ENCODE data around the gene FBXO48.
"Not testable (repeated sequence)": the region's sequence is repeated elsewhere in the genome, so short reads cannot be mapped to it uniquely, and the experiment has no call there.

The FBXO48 gene

DNA sequence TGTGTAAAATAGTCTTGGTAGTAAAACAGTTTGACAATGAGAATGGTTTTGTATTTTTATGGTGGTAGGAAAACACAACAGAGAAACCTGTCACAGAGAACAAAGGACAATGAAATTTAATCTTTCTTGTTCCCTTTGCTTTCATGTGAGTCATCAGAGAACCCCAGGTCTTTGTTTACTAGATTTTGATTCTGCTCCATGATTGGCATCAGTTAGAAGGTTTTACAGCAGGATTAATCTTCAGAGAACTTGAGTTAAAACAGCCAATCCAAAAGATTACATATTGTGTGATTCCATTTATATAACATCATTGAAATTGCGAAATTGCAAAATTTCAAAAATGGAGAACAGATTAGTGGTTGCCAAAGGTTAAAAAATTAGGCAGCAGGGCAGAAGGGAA is 2.8 kb upstream of the FBXO48 start:
- no peak for DNase-seq

DNA sequence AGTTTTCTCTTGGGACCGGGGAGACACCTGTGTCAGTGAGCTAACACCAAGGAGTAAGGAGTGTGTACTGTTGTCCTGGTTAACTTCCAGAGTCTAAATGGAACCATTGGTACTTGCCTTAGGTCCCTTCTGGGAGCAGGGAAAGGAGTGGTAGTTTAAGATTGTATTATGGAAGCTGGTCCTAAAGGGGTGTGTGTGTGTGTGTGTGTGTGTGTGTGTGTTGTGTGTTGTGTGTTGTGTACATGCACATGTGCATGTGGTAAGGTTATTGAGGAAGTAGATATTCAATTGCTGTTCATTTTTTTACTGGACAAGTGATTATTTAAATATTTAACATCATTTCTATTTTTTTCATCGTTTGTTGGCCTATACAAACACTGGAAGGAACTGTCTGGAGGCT is 1.7 kb upstream of the FBXO48 start:
- no peak for DNase-seq

DNA sequence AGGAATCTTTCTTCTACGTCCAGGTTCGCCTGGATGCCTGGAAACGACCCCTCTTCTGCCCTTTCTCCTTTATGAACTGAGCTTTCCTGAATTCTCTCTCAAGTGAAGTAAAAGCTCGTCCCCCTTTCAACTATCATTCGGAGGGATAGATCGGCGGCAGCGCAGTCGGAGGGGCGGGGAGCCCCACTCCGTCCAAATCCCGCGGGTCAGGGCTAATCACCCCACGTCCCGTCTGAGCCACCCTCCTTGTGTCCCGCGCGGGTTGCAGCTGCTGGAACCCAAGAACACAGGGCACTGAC is 367 bp downstream of the FBXO48 start:
- no peak for DNase-seq

DNA sequence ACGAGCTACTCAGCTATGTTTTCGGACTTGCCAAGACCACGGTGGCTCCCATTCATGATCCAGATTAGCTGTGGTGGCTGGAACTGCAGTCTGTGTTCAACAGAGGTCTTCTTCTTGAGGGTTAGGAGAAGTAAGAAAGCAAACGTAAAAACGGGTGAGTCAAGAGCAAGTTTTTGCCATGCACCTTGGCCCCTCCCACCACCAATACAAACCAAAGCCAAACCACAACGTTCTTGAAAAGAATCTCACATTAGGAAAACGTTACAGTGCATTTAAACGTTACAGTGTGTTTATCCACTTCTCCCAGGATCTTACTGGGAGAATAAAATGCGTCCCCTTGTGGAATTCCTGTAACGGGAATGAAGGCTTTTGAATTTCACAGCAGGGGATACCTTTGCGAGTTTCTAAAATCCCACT is 725 bp downstream of the FBXO48 start:
- DNase-seq, result no peak

DNA sequence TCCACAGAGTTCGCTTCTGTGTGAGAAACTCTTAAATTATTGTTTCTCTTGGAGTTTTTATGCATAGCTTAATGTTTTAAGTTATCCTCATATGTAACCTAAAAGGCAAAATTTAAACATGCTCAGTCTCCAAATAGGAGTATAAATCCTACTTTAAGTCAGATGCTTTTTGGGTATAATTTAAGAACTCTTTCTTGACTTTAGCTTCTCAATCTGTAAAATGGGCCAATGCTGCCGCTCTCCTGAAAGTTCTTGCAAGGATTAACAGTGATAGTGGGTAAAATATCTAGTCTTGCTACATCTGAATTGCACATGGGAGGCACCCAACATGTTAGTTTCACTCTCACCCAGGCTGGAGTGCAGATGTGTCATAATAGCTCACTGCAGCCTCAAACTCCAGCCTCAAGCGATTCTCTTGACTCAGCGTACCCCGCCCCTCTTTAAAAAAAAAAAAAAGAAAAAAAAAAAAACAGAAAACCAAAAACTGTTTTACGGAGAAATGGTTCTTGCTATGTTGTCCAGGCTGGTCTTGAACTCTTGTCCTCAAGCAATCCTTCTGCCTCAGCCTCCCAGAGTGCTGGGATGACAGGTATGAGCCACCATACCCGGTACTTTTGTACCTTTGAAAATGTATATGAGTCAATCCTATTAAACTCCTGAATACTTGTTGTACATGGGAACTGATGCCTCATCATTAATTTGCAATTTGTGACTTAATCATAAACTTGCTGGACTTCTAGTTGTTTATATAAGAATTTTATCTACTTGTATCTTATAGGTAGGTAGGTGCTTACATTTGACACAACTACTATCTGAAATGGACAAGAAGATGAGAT is 1.8 kb downstream of the FBXO48 start:
- no peak for DNase-seq

DNA sequence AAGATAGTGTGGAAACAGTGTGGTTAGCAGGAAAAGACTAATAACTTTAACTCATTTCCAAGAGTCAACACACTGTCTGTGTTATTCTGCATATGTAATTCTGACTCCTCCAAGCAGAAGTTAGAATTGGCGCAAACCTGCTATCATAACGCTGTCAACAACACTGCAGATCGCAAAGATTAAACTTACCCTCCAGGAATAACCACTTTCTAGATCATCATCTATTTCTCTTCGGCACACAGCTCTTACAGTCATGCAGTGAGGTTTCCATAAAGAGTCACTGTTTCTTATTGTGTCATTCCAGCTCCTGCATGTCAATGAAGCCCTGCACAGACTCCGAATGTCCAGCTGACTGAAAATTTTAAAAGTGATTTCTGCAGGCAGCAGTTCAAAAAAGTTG is 2.4 kb downstream of the FBXO48 start:
- DNase-seq, result no peak

DNA sequence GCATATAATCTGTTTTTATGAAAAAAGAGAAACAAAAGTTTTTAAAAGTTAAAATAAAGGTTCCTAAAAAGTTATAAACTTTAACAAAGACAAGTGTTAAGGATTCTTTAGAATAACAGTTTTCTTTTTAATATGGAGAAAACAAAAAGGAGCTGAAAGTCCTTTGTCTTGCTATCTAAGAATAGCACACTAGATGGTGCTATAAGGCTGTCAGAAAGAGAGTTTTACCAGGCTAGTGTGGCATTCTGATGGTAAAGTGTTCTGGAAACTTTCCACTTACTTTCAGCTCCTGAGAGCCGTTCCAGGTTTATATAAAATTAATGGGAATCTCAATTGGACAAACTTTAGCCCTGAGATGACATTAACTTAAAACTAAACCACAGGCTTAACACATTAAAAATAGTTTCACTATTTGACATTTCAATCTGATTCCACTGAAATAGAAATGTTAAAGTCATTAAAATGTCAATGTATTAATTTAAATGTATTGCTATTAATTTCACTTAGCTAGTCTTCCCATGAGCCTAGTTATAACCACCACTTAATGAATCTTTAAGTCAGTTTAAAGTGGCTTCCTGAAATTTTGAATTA is 3.7 kb downstream of the FBXO48 start:
- peak; percentile 26 for DNase-seq

DNA sequence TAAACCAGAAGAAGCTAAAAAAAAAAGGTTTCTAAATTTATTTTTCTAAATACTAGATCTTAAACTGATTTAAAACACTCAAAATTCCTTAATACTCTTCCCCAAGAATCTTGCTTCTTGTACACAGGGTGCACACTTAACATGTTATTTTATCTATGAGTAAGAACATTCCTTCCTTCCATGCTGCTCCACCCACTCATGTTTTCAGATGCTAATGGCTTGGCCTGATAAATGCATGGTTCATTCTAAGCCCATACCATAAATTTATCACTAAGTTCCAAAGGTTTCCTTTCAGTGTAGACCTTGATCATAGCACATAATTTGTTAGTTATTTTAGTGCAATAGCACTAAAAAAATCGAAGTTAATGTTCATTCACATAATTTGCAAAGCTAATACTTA is 8.1 kb downstream of the FBXO48 start:
- DNase-seq, result no peak

DNA sequence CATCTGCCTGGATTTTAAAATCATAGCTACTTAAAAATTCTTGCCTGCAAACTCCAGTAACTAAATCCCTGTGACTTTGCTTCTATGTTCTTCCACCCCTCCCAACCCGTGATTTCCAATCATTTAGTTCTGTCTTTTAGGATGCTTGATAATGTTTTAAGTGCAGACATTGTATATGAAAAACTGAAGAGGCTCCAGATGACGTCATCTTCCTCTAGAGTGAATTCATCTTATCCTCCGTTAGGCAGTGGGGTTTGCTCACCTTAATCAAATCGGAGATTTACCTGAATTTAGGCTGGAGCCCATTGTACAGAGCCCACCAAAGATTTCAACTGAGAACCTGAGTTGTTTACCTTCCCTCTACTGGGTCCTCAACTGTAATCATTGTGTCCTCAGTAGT is 10.9 kb downstream of the FBXO48 start:
- DNase-seq, result no peak

DNA sequence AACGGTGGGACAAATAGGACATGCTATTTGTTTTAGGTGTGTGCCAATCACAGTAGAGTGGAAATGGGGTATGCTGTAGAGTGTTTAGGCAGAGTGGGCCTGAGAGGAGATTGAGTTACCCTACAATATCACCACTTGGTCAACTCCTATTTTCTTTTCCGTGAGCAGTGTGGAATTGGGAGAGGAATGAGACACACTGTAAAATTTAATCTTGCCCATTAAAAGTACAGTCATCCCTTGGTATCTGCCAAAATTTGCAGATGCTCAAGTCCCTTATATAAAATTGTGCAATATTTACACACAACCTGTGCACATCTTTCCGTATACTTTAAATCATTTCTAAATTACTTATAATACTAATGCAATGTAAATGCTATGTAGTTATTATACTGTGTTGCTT is 12.4 kb downstream of the FBXO48 start:
- DNase-seq, result no peak

DNA sequence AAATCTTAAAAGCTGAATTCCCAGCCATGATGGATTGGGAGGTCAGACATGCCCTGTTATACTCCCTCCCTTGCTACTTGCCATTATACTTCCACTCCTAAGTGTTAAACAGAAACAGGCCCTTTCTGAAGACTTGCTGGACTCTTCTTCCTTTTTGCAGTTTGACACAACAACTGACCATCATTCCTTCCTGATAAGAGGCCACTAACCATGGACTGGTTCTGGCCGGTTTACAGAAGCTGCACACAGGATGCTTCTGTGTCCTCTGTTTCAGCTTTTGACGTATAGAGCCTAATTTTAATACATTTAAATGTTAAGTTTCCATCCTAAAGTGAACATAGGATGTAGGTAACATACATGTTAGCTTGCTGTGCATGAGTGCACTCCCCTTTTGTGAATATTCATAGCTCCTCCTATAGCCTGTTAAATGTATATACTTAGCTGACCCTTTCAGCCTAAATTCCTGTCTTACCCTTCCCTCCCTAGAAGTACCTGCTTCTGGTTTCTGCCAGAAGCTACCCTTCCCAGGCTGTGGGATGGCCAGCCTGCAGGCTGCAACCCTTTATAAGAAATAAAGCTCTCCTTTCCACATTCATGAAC is 13.2 kb downstream of the FBXO48 start:
- no peak for DNase-seq

DNA sequence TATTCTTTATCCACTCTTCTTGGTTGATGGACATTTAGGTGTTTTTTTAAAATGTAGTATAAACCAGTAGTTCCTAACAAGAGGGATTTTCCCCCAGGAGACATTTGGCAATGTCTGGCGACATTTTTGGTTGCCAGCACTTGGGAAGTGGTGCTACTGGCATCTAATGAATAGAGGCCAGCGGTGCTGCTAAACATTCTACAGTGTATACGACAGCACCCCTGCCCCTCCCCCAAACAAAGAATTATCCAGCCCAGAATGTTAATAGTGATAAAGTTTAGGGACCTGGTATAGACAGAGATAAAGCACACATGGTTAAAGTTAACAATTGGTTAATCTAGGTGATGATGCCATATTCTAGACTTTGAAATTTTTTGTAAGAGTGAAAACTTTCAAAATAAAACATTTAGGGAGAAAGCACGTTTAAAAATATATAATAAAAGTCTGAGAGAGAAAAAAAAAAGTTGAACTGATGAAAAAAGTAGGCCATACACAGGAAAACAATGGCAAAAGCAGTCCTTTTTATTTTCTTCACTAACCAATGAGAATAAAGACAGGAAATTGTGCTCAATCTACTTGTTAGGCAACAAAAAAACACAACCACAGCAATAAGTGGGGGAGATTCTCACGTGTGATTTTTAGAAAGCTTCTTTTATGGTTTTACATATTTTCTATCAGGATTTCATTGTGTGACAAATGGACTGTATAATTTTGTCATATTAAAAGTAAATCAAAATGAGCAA is 14.8 kb downstream of the FBXO48 start:
- no peak for DNase-seq

DNA sequence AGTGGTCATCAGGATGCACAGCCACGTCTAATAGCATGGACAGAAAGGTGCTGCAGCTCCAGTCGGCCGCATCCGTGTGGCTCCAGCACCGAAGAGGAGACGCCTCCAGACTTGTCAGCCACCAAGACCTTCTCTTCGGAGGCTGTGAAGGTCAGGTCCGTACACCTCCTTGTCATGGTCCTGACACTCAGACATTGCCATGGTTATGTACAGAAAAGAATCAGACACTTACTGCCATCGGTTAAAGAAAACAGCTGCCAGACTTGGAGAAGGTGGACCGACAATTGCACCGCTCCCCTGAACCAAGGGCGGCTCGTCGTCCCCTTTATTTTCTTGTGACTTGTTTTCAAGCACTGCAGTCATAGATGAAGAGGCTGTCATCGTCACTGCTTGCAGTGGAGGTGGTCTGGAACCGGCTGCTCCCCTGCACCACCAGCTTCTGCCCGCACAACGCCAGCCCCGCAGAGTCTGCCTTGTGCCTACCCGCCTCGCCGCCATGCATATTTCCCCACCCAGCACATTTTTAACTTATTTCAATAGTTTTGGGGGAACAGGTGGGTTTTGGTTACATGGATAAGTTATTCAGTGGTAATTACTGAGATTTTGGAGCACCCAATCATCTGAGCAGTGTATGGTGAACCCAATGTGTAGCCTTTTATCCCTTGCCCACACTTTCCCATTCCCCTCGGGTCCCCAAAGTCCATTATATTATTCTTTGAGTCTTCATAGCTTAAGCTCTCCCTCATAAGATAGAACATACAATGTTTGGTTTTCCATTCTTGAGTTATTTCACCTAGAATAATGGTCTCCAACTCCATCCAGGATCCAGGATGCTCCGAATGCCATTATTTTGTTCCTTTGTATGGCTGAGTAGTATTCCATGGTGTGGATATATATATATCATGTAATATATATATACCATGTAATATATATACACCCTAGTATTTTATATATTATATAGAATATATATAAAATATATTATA is 18.1 kb downstream of the FBXO48 start:
- peak; percentile 58 for DNase-seq

DNA sequence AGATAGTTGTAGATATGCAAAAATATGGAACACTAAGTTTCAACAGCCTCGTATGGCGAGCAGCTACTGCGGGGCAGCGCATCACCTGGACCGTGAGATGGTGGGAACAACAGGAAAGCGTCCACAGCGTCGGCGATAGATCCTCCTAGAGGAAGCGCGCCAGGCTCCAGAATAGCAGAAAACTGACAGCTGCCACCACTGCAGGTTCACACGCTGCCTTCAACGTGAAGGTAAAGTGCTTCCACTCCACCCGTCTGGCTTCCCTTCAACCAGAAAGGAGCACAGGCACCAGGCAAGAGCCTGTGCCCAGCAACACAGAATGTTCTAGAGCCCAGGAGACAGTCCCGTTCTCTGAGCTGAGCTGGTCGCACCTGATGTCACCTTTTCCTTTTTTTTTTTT is 20.0 kb downstream of the FBXO48 start:
- DNase-seq, result no peak

DNA sequence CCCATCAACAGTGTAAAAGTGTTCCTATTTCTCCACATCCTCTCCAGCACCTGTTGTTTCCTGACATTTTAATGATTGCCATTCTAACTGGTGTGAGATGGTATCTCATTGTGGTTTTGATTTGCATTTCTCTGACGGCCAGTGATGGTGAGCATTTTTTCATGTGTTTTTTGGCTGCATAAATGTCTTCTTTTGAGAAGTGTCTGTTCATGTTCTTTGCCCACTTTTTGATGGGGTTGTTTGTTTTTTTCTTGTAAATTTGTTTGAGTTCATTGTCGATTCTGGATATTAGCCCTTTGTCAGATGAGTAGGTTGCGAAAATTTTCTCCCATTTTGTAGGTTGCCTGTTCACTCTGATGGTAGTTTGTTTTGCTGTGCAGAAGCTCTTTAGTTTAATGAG is 20.7 kb downstream of the FBXO48 start:
- not testable (repeated sequence) for DNase-seq

DNA sequence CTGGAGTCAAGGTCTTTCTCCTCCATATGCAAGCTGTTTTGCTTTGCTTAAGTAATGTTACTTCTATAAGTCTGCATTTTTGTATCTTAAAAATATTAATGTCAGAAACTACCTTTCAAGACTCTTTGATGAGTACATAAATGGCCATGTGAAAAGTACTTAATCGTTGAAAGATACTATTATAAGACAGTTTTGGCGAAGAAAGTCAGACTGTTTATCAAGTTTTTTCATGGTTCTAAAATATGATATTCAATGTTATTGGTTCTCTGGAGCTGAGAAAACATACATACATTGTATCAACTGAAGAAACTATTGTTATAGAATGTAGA is 25.1 kb downstream of the FBXO48 start:
- DNase-seq, result no peak

DNA sequence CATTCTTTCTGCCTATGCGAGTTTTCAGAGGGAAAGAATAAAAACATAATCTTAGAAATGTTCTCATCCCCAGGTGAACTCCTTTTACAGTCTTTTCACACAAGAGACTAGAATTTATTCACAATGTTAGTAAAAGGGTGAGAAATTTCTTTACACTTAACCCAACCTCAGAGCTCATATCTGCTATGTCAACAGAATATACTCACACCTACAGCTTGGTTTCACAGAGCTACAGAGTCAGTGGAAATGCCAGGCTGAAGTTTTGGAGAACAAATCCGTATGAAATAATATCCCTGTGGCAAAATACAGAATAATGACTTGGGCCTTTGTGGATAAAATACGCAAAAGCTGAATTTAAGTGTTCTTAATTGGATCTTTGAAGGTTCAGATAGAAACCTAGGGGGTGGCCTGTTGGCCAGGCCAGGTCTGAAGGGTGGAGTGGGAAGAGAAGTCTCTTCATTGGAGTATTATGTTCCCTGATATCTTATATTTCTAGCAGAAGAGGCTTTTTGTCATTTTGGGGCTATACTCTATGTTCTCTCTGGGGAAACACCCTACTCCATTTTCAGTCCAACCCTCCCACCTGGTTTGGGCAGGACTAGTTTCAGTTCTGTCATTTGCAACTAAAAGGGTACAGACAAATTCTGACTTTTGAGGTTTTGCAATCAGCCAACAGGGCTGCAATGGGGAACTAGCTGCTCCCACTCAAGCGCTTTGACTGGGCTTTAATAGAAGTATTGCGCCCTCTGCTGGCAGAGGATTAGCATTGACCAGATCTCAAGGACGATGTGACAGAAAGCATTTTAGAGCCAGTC is 25.7 kb downstream of the FBXO48 start:
- DNase-seq, result peak; percentile 77

DNA sequence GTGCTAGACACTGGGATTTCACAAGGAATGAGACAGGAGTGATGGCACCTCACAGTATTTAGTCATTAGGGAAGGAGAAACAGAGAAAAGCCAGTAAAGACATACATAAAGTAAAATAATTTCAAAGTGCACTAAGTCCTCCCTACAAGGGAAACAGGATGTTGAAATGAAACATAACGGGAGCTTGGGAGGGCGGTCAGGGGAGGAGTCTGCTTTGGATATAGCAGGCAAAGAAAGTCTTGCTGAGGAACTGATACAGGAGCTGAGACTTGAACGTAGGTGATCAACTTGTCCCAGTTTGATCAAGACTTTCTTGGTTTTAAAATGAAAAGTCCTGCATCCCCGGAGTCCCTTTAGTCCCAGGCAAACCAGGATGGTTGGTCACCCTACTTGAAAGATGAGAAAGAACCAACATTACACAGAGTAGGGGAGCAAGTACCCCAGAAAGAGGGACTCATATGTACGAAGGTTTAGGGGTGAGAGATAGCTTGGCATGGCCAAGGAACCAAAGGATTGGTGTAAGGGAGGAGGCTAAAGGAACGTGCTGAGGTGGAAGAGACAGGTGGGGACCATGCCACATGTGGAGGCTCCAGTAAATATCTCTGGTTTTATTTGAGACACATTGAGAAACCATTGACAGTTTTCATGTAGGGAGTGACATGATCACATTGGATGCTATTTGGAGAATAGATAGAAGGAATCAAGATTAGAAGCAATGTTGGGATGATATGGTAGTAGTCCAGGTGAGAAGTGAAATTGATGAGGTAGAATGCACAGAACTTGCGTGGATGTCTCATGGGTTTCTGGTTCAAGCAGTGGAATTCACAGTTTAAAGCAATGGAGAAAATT is 28.4 kb downstream of the FBXO48 start:
- DNase-seq, result no peak

DNA sequence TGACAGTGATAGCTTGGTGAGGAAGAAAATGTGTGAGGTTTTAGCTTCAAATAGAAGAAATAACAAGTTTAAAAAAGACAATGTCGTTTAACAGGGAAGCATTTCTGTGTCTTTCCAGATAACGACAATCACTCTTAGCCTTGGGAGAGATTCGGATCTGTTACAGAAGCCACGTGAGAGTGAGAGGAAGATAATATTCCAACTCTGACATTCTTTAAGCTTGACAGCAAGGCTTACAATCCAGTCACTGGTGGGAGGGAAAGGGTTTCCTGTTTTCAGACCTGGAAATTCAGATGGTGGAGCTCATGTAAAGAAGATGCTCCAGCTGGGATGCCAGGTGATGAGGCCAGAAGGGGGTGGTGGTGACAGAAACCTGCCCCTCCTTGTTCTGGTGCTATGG is 30.8 kb downstream of the FBXO48 start:
- no peak for DNase-seq

DNA sequence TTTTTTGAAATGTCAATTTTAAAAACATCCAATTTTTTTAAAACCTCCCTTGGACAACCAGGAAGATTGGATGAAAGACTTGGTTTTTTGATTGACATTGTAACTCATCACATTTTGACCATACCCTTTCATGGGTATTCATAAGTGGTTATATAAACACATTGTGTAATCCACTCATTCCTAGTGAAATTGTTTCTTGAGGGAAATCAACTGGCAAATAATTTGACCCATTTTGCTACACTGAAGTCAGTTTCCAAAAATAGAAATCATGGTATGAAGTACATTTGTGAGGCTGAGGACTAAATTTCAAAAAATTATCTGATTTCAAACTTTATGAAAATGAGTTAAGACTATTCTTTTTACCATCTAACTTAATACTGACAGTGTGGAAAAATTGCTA is 31.5 kb downstream of the FBXO48 start:
- DNase-seq, result no peak

DNA sequence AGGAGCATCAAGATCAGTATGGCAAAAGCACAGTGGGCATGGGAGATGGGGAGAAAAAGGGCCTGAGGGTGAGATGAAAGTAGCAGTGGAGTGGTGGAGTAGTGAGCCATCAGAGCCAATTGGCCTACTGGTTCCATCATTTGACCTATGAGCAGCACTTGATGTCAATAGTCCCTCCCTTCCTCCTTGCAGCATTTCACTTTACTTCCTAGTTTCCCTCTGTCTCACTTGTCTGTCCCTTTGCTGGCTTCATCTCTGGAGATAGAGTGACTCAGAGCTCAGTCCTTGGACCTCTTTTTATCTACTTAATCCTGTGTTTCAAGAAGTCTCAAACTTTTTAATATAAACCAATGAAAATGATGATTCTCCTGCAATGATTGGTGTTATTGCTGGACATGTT is 32.1 kb downstream of the FBXO48 start:
- DNase-seq, result no peak

All from retina (tissue), 1 donor.